ENCODE measurements around the gene PJA2.

PJA2 gene

GRCh38 chr5:109327570-109327969 lies 82.2 kb downstream of the PJA2 start:
- Histone ChIP-seq H3K4me3 (ENCODE audit: low read length) (no peak overlapping the region), H3K36me3 (ENCODE audit: control insufficient read depth, insufficient read depth, low read length) (no peaks in the 10 kb centered on the region), H3K4me1 (ENCODE audit: control insufficient read depth, insufficient read depth, low read length) (no peaks in the 10 kb centered on the region), H3K9me3 (ENCODE audit: control insufficient read depth, insufficient read depth, low read length) (no peaks in the 10 kb centered on the region), H3K27ac (ENCODE audit: low read length) (no peak overlapping the region), H3K27me3 (ENCODE audit: control insufficient read depth, insufficient read depth, low read length) (no peaks in the 10 kb centered on the region)
- no peak for DNase-seq (ENCODE audit: low read depth, low spot score)
- no CpG with 5 or more reads among the region's 3 CpGs for WGBS (ENCODE audit: insufficient coverage, insufficient read length)

DNA sequence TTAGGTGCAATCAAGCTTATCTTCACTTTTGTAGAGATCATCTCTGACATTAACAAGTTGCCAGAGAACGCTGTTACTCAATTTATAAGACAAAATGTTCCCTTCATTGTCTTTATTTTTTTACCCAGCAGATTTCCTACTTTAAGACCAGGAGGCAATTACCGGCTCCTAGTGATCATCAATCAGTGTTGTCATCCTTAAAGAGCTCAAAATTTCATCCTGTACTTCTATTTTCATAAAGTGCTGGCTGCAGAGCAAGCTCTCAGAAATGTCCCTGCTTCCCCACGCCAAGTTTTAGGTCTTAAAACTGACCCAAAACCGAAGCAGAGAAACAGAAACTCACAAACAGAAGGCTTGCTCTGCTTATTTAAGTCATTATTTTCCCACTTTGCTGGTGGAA lies 82.9 kb downstream of the PJA2 start:
- H3K4me3 ChIP-seq (ENCODE audit: low read length) = no peak overlapping the region
- H3K27ac ChIP-seq (ENCODE audit: low read length) = no peak overlapping the region
- no CpG with 5 or more reads among the region's 4 CpGs for WGBS (ENCODE audit: insufficient coverage, insufficient read length)
- DNase-seq (ENCODE audit: low read depth, low spot score) = no peak
- no peaks in the 10 kb centered on the region for H3K36me3 ChIP-seq (ENCODE audit: control insufficient read depth, insufficient read depth, low read length)
- no peaks in the 10 kb centered on the region for H3K4me1 ChIP-seq (ENCODE audit: control insufficient read depth, insufficient read depth, low read length)
- no peaks in the 10 kb centered on the region for H3K9me3 ChIP-seq (ENCODE audit: control insufficient read depth, insufficient read depth, low read length)
- no peaks in the 10 kb centered on the region for H3K27me3 ChIP-seq (ENCODE audit: control insufficient read depth, insufficient read depth, low read length)

DNA sequence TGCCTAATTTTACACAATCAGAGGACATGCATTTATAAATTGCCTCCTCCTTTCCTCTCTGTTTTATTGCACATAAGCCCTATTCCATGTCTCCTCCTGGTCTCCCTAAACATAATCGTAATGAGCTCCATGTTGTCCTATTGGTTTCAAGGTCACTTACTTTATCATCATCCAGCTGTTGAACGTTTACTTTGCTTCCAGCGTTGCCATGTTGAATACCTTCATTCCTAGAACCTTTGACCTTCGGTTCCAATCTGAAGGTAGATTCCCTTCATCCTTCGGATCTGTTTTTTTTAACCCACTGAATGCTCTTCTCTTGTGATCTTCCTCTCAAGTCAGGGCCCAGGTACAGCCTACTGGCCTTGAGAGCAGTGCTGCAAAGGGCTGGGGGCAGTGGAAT lies 84.3 kb downstream of the PJA2 start:
- no peaks in the 10 kb centered on the region for H3K4me1 ChIP-seq (ENCODE audit: control insufficient read depth, insufficient read depth, low read length)
- H3K9me3 ChIP-seq (ENCODE audit: control insufficient read depth, insufficient read depth, low read length) = no peaks in the 10 kb centered on the region
- H3K27me3 ChIP-seq (ENCODE audit: control insufficient read depth, insufficient read depth, low read length) = no peaks in the 10 kb centered on the region
- no peaks in the 10 kb centered on the region for H3K36me3 ChIP-seq (ENCODE audit: control insufficient read depth, insufficient read depth, low read length)
- no peak for DNase-seq (ENCODE audit: low read depth, low spot score)
- H3K27ac ChIP-seq (ENCODE audit: low read length) = no peak overlapping the region
- WGBS (ENCODE audit: insufficient coverage, insufficient read length) = no CpG with 5 or more reads among the region's 5 CpGs
- H3K4me3 ChIP-seq (ENCODE audit: low read length) = no peak overlapping the region

- no peak overlapping the region for H3K4me3 ChIP-seq (ENCODE audit: low read length)
- no peaks in the 10 kb centered on the region for H3K9me3 ChIP-seq (ENCODE audit: control insufficient read depth, insufficient read depth, low read length)
- no CpG with 5 or more reads among the region's 5 CpGs for WGBS (ENCODE audit: insufficient coverage, insufficient read length)
- H3K36me3 ChIP-seq (ENCODE audit: control insufficient read depth, insufficient read depth, low read length) = no peaks in the 10 kb centered on the region
- no peak for DNase-seq (ENCODE audit: low read depth, low spot score)
- no peaks in the 10 kb centered on the region for H3K4me1 ChIP-seq (ENCODE audit: control insufficient read depth, insufficient read depth, low read length)
- H3K27ac ChIP-seq (ENCODE audit: low read length) = no peak overlapping the region
- no peaks in the 10 kb centered on the region for H3K27me3 ChIP-seq (ENCODE audit: control insufficient read depth, insufficient read depth, low read length)
Measured at GRCh38 chr5:109324931-109325330, 84.8 kb downstream of the PJA2 start.

DNA sequence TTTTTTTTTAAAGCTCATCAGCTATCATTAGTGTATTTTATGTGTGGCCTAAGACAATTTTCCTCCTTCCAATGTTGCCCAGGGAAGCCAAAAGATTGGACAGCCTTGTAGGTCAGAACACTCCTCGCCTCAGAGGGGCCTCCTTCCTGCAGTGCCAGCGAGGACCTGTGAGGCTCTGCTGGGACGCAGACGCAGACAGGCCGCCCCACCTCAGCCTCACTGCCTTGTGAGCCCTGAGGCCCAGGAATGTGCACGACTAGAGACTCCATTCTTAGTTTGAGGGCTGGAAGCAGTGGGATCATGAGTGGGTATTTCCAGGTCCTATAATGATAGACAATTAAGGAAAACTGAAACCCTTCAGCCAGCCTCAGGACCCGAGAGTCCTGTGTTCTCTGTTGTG lies 85.4 kb downstream of the PJA2 start:
- no peak overlapping the region for H3K4me3 ChIP-seq (ENCODE audit: low read length)
- no peak for DNase-seq (ENCODE audit: low read depth, low spot score)
- no peak overlapping the region for H3K27ac ChIP-seq (ENCODE audit: low read length)
- no peaks in the 10 kb centered on the region for H3K4me1 ChIP-seq (ENCODE audit: control insufficient read depth, insufficient read depth, low read length)
- no peaks in the 10 kb centered on the region for H3K27me3 ChIP-seq (ENCODE audit: control insufficient read depth, insufficient read depth, low read length)
- no CpG with 5 or more reads among the region's 7 CpGs for WGBS (ENCODE audit: insufficient coverage, insufficient read length)
- H3K36me3 ChIP-seq (ENCODE audit: control insufficient read depth, insufficient read depth, low read length) = no peaks in the 10 kb centered on the region
- no peaks in the 10 kb centered on the region for H3K9me3 ChIP-seq (ENCODE audit: control insufficient read depth, insufficient read depth, low read length)

- no peaks in the 10 kb centered on the region for H3K36me3 ChIP-seq (ENCODE audit: control insufficient read depth, insufficient read depth, low read length)
- no peak overlapping the region for H3K4me3 ChIP-seq (ENCODE audit: low read length)
- H3K9me3 ChIP-seq (ENCODE audit: control insufficient read depth, insufficient read depth, low read length) = no peaks in the 10 kb centered on the region
- WGBS (ENCODE audit: insufficient coverage, insufficient read length) = no CpG with 5 or more reads among the region's 4 CpGs
- no peaks in the 10 kb centered on the region for H3K4me1 ChIP-seq (ENCODE audit: control insufficient read depth, insufficient read depth, low read length)
- DNase-seq (ENCODE audit: low read depth, low spot score) = no peak
- H3K27me3 ChIP-seq (ENCODE audit: control insufficient read depth, insufficient read depth, low read length) = no peaks in the 10 kb centered on the region
- H3K27ac ChIP-seq (ENCODE audit: low read length) = no peak overlapping the region
Measured at GRCh38 chr5:109322694-109323093, 87.1 kb downstream of the PJA2 start.

- DNase-seq (ENCODE audit: low read depth, low spot score) = no peak
- no peaks in the 10 kb centered on the region for H3K27me3 ChIP-seq (ENCODE audit: control insufficient read depth, insufficient read depth, low read length)
- H3K4me3 ChIP-seq (ENCODE audit: low read length) = no peak overlapping the region
- WGBS (ENCODE audit: insufficient coverage, insufficient read length) = no CpG with 5 or more reads among the region's 7 CpGs
- no peaks in the 10 kb centered on the region for H3K36me3 ChIP-seq (ENCODE audit: control insufficient read depth, insufficient read depth, low read length)
- no peak overlapping the region for H3K27ac ChIP-seq (ENCODE audit: low read length)
- H3K9me3 ChIP-seq (ENCODE audit: control insufficient read depth, insufficient read depth, low read length) = no peaks in the 10 kb centered on the region
- H3K4me1 ChIP-seq (ENCODE audit: control insufficient read depth, insufficient read depth, low read length) = no peaks in the 10 kb centered on the region
Measured at GRCh38 chr5:109319351-109319750, 90.4 kb downstream of the PJA2 start.

DNA sequence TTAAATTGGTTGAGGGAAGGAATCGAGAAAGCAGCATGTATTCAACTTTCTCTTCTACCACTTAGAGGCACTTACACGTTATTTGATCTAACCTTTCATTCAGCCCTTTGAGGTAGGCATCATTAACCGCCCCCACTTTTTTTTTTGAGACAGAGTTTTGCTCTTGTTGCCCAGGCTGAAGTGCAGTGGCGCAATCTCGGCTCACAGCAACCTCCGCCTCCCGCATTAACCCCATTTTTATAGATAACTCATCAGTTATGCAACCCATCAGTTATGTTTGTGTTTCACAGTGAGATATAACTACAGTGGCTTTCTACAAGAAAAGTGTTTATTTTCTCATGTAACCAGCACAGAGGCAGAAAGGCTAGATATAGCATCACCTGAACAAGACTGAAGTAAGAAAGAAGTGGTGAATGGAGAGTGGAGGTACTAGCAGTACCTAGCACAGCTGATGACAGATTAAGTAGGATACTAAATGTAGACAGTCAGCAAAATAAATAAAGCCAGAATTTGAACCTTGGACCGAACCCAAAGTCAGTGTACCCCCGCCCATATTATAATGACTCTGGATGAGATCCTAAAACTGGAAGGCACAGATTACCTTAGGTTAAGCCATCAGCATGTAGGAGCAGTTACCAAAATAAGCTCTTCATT lies 91.2 kb downstream of the PJA2 start:
- H3K36me3 ChIP-seq (ENCODE audit: control insufficient read depth, insufficient read depth, low read length) = no peaks in the 10 kb centered on the region
- H3K27me3 ChIP-seq (ENCODE audit: control insufficient read depth, insufficient read depth, low read length) = no peaks in the 10 kb centered on the region
- no peaks in the 10 kb centered on the region for H3K4me1 ChIP-seq (ENCODE audit: control insufficient read depth, insufficient read depth, low read length)
- H3K27ac ChIP-seq (ENCODE audit: low read length) = no peak overlapping the region
- no CpG with 5 or more reads among the region's 9 CpGs for WGBS (ENCODE audit: insufficient coverage, insufficient read length)
- no peak for DNase-seq (ENCODE audit: low read depth, low spot score)
- no peaks in the 10 kb centered on the region for H3K9me3 ChIP-seq (ENCODE audit: control insufficient read depth, insufficient read depth, low read length)
- no peak overlapping the region for H3K4me3 ChIP-seq (ENCODE audit: low read length)

DNA sequence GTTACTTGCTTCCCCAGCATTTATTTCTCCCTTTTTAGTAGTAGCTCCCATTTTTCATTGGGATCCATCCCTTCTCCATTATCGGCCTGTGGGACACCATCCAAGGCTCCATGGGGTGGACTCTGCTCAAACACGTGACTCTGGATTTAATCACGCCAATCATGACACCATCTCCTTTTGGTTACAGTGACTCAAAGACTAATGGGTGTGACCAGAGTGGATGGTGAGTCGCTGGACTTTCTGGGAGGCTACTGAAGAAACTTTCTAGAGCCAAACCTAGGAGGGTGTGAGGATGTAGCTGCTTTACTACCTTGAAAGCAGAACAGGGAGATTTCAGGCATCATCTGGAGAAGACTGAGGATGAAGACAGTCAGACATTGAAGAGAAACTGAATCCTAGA lies 93.1 kb downstream of the PJA2 start:
- Histone ChIP-seq H3K4me3 (ENCODE audit: low read length) (no peak overlapping the region), H3K36me3 (ENCODE audit: control insufficient read depth, insufficient read depth, low read length) (no peaks in the 10 kb centered on the region), H3K4me1 (ENCODE audit: control insufficient read depth, insufficient read depth, low read length) (no peaks in the 10 kb centered on the region), H3K9me3 (ENCODE audit: control insufficient read depth, insufficient read depth, low read length) (no peaks in the 10 kb centered on the region), H3K27ac (ENCODE audit: low read length) (no peak overlapping the region), H3K27me3 (ENCODE audit: control insufficient read depth, insufficient read depth, low read length) (no peaks in the 10 kb centered on the region)
- WGBS (ENCODE audit: insufficient coverage, insufficient read length) = no CpG with 5 or more reads among the region's 4 CpGs
- no peak for DNase-seq (ENCODE audit: low read depth, low spot score)

DNA sequence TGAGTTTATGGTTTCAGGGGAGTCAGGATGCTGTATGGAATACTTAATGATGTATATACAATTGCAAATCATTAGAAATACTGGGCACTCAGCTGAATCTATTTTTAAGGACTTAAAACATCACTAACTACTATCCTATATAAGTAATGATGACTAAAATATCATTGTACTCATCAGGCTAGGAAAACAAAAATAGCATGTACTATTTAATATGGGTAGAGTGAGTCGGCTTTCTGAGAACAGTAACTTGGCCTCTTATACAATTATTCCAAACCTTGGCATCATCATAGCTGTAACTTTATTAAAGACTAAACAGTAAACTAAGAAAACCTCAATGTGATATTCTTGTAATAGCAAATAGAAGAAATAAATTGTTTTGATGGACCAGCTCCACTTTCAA lies 94.5 kb downstream of the PJA2 start:
- no peaks in the 10 kb centered on the region for H3K36me3 ChIP-seq (ENCODE audit: control insufficient read depth, insufficient read depth, low read length)
- no peaks in the 10 kb centered on the region for H3K4me1 ChIP-seq (ENCODE audit: control insufficient read depth, insufficient read depth, low read length)
- H3K27me3 ChIP-seq (ENCODE audit: control insufficient read depth, insufficient read depth, low read length) = no peaks in the 10 kb centered on the region
- WGBS (ENCODE audit: insufficient coverage, insufficient read length) = no CpG with 5 or more reads among the region's 1 CpG
- no peaks in the 10 kb centered on the region for H3K9me3 ChIP-seq (ENCODE audit: control insufficient read depth, insufficient read depth, low read length)
- H3K27ac ChIP-seq (ENCODE audit: low read length) = no peak overlapping the region
- H3K4me3 ChIP-seq (ENCODE audit: low read length) = no peak overlapping the region
- DNase-seq (ENCODE audit: low read depth, low spot score) = no peak

GRCh38 chr5:109313127-109313526 lies 96.6 kb downstream of the PJA2 start:
- Histone ChIP-seq H3K27ac (ENCODE audit: low read length) (no peak overlapping the region), H3K9me3 (ENCODE audit: control insufficient read depth, insufficient read depth, low read length) (no peaks in the 10 kb centered on the region), H3K36me3 (ENCODE audit: control insufficient read depth, insufficient read depth, low read length) (no peaks in the 10 kb centered on the region), H3K27me3 (ENCODE audit: control insufficient read depth, insufficient read depth, low read length) (no peaks in the 10 kb centered on the region), H3K4me1 (ENCODE audit: control insufficient read depth, insufficient read depth, low read length) (no peaks in the 10 kb centered on the region), H3K4me3 (ENCODE audit: low read length) (no peak overlapping the region)
- WGBS (ENCODE audit: insufficient coverage, insufficient read length) = no CpG with 5 or more reads among the region's 2 CpGs
- DNase-seq (ENCODE audit: low read depth, low spot score) = no peak

All from iPS DF 6.9 (cell line).